HG02943 (cell line): ENCODE measurements around the gene IFNL1.
"Not testable (repeated sequence)": the region's sequence is repeated elsewhere in the genome, so short reads cannot be mapped to it uniquely, and the experiment has no call there.

Experiments used
- ATAC-seq: cut with Tn5 transposase; IDR thresholded peaks from one replicate; pipeline ENCODE4 v1.9.1; 2021; ENCODE audit warnings: mild to moderate bottlenecking, low read depth, moderate library complexity; ENCODE audit not compliant: unreplicated experiment

The IFNL1 gene

DNA sequence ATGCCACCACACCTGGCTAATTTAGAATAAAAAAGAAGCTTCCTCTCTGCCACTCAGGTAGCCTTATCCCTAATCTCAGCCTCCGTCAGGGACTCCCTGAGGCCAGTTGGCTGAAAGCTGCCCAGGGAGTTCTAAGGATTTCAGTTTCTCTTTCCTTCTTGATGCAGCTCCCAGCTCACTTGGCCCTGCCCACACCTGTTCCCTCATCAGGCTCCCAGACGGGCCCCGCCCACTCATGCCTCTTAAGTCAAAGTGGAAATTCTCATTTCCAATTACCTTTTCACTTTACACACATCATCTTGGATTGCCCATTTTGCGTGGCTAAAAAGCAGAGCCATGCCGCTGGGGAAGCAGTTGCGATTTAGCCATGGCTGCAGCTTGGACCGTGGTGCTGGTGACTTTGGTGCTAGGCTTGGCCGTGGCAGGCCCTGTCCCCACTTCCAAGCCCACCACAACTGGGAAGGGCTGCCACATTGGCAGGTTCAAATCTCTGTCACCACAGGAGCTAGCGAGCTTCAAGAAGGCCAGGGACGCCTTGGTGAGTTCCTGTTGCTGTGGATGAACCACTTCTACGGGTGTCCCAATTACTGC, at the start of gene IFNL1:
Gene IFNL1 (plus strand): TSS at position 353 of the 591 bp plus-strand sequence. CDS start 15 bp downstream, at position 368.
- ATAC-seq = no peak

- no peak for ATAC-seq
Observed at GRCh38 chr19:39246951-39247669, 49.1 kb upstream of the IFNL1 start.

- ATAC-seq = no peak
Observed at GRCh38 chr19:39247701-39248664, 48.2 kb upstream of the IFNL1 start.

GRCh38 chr19:39248806-39249205, 47.4 kb upstream of the IFNL1 start, which contains the start of gene IFNL4:
Gene IFNL4 (minus strand): TSS chr19:39248856.
- no peak for ATAC-seq

DNA sequence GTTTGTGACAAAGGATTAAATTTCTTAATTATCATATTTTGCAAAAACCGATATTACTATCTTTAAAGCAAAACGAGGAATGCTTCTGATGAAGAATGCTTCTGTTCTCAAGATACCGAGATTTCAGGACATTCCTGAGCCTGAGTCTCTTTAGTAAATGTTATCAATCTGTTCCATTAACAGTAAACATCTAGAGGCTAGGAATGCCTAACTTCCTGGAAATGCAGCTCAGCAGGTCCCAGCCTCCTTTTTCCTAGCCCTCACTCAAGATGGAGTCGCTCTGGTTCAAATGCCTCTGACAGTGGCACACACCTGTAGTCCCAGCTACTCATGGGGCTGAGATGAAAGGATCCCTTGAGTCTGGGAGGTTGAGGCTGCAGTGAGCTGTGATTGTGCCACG, 45.1 kb upstream of the IFNL1 start:
- no peak for ATAC-seq

GRCh38 chr19:39251846-39252245, 44.4 kb upstream of the IFNL1 start:
- ATAC-seq = no peak

GRCh38 chr19:39252458-39252857, 43.7 kb upstream of the IFNL1 start:
- ATAC-seq = no peak

DNA sequence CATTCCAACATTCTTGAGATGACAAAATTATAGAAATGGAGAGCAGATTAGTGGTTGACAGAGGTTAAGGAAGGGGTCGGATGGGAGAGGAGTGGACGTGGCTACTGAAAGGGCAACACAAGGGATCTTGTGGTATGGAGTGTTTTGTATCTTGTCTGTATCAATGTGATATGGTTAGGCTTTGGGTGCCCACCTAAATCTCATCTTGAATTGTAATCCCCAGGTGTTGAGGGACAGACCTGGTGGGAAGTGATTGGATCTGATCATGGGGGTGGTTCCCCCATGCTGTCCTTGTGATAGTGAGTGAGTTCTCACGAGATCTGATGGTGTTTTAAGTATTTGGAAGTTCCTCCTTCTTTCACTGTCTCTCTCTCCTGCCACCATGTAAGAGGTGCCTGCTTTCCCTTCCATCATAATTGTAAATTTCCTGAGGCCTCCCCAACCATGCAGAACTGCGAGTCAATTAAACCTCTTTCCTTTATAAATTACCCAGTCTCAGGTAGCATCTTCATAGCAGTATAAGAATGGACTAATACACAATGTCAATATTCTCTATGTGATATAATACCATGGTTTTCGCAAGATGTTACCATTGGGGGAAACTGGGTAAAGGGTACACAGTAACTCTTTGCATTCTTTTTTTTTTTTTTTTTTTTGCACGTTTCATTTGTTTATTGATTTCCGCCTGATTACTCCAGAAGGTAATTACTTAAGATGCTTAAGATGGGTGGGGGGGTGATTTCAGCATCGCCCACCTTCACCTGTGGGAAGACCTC, 42.6 kb upstream of the IFNL1 start:
- no peak for ATAC-seq

GRCh38 chr19:39254531-39255345, 41.5 kb upstream of the IFNL1 start:
- no peak for ATAC-seq

DNA sequence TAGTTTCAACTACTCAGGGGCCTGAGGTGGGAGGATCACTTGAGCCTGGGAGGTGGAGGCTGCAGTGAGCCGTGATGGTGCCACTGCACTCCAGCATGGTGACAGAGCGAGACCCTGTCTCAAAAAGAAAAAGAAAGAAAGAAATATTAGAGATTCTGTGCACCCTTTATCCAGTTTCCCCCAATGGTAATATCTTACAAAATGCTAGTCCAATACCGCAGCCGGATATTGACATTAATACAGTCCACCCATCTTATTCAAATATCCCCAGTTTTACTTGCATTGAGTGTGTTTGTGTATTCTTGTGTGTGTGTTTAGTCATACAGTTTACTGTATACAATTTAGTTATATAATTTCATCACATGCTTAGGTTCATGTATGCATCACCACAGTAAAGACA, 39.0 kb upstream of the IFNL1 start:
- no peak for ATAC-seq

DNA sequence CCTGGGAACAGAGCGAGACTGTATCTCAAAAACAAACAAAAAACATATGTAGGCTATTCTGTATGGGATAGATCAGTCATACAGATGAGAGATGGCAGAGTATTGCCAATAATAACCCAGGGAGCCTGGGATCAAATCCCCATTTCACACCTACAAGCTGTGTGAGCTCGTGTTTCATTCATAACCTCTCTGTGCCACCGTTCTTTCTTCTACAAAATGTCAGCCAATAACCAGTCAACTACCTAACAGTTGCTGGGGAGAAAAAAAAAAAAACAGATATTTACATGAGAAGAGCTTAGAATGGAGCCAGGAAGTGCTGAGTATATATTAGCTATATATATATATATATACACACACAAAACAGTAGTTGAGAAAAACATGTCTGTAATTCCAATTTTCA, 34.5 kb upstream of the IFNL1 start:
- no peak for ATAC-seq

- no peak for ATAC-seq
Observed at GRCh38 chr19:39262496-39262895, 33.7 kb upstream of the IFNL1 start.

DNA sequence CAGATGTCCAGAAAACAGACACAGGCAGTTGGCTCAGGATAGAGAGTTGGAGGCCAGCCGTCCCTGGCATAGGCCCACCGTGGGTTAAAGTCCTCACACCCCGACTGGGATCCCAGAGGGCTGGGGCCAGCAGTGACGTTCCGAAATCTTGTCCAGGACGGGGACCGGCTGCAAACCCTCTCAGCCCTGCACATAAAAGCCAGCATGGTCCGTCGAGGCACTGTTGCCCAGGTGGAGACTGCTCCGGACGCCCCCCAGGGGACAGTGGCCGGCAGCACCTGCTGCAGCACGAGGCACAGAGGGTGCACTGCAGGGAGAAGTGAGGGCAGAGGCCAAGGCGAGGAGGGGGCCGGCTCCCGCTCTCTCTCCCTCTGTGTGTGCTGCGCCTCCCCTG, 32.3 kb upstream of the IFNL1 start:
- ATAC-seq = no peak

- no peak for ATAC-seq
Observed at GRCh38 chr19:39264306-39265290, 31.6 kb upstream of the IFNL1 start.

DNA sequence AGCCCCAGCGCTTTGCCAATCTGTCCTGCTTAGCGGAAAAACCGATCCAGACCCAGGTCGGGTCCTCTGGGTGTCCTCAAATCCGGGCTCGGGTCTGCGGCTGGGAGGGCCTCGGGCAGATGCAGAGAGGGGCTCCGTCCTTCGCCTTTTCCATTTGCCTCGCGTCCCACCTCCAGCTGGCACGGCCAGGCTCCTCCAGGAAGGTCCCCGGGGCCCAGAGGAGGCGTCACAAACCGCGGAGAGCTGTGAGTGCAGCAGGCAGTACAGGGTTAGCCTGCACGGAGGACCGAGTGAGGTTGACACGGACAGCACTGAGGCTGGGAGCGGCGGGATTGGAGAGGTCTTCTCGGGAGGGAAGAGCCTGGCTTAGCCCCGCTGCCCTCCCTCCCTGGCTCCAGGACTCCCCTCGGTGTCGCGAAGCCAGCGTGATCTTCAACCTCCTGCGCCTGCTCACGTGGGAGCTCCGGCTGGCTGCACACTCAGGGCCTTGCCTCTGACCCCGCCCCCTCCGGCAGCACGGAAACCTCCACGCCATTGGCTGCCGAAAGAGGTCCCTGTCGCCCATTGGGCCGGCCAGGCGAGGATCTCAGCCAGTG, 30.8 kb upstream of the IFNL1 start:
- ATAC-seq = no peak

DNA sequence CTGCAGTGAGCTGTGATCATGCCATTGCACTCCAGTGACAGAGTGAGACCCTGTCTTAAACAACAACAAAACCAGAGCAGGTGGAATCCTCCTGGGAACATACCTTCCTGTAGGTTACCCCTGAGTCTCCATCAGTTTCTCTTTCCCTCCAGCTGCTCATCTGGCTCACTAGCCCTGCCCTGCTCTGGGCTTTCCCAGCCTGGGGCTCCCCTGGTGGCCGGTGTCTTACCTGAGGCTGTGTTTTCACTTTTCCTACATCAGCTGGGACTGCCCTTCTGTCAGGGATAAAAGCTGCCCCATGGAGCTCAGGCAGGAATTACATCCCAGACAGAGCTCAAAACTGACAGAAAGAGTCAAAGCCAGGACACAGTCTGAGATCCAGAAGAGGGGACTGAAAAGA, 28.1 kb upstream of the IFNL1 start, which contains the start of gene IFNL2:
Gene IFNL2 (plus strand): TSS at position 312 of the 400 bp plus-strand sequence. CDS start 173 bp downstream, outside the sequence.
- not testable (repeated sequence) for ATAC-seq

DNA sequence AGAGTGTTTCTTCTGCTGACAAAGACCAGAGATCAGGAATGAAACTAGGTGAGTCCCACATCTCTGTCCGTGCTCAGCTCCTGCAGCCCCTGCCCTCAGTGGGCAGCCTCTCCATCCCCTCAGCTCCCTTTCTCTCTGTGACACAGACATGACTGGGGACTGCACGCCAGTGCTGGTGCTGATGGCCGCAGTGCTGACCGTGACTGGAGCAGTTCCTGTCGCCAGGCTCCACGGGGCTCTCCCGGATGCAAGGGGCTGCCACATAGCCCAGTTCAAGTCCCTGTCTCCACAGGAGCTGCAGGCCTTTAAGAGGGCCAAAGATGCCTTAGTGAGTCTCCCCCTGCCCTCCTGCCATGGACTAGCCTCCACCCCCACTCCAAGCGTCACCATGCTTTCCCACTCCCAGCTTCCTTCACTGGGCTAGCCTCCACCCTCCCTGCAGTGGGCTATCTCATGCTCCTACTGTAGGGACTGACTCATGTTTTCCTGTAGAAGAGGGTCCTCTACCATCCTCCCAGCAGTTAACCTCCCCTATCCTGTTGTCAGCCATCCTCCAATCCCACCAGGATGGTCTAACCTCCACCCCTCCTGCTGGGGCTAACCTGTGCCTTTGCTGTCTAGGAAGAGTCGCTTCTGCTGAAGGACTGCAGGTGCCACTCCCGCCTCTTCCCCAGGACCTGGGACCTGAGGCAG, 27.5 kb upstream of the IFNL1 start:
- ATAC-seq = not testable (repeated sequence)
